ENCODE measurements around the gene NOS1AP.
A peak's percentile ranks its signal among the peaks of the same experiment; 100 is the strongest.

Gene NOS1AP

DNA sequence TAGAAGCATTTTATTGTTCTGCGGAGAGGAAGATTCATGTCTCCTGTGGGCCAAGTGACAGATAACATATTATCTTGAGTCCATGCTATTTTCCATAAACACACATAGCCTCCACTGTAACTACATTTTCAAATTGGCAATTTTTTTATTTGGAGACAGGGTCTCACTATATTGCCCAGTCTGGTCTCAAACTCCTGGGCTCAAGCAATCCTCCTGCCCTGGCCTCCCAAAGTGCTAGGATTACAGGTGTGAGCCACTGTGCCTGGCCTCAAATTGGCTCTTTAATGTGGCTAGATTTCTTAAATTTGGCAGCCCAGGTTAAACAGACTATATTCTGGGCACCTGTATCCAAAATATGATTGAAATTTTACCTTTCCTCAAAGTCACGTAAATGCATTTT is 13.8 kb downstream of the NOS1AP start:
- H3K27me3 ChIP-seq (ENCODE audit: control insufficient read depth in 1 of 2, insufficient read depth in 1 of 2, low read length in 2 of 2): peaks cover 0 to 19% of the 10 kb centered on the region in 2 experiments
- no peak overlapping the region for H3K23ac ChIP-seq (ENCODE audit: low read length in 2 of 2)
- H3K36me3 ChIP-seq (ENCODE audit: control insufficient read depth in 1 of 2, insufficient read depth in 2 of 2, low read depth in 1 of 2, low read length in 2 of 2): no peaks in the 10 kb centered on the region
- no peak overlapping the region for H3K4me2 ChIP-seq (ENCODE audit: low read length, poor library complexity, severe bottlenecking)
- no peak overlapping the region for H3K4ac ChIP-seq (ENCODE audit: low read depth in 1 of 2, low read length in 2 of 2)
- no peak overlapping the region for H3K4me3 ChIP-seq (ENCODE audit: insufficient read depth in 1 of 2, low read depth in 1 of 2, low read length in 2 of 2)
- H3K9ac ChIP-seq (ENCODE audit: low read length): no peak overlapping the region
- H3K18ac ChIP-seq (ENCODE audit: low read depth in 1 of 2, low read length in 2 of 2): no peak overlapping the region
- H2BK120ac ChIP-seq (ENCODE audit: low read depth, low read length): no peak overlapping the region
- no peak overlapping the region for H2BK12ac ChIP-seq (ENCODE audit: low read length in 2 of 2)
- H3K14ac ChIP-seq (ENCODE audit: low read length in 2 of 2): no peak overlapping the region
- H3K4me1 ChIP-seq (ENCODE audit: control insufficient read depth, insufficient read depth, low read depth, low read length): peaks cover 5% of the 10 kb centered on the region
- no peak overlapping the region for H2AFZ ChIP-seq (ENCODE audit: low read depth, low read length)
- no peak overlapping the region for H3K27ac ChIP-seq (ENCODE audit: low read length, poor library complexity, severe bottlenecking)
- 89% methylated on average over 2 of the region's 2 CpGs for WGBS
- no peaks in the 10 kb centered on the region for H3K79me1 ChIP-seq (replicated peaks; ENCODE audit: low read length, poor library complexity, severe bottlenecking)
- H2BK5ac ChIP-seq (ENCODE audit: low read depth, low read length, poor library complexity, severe bottlenecking): no peak overlapping the region
- DNase-seq: no peak
- no peak overlapping the region for H2BK15ac ChIP-seq (ENCODE audit: low read depth, poor library complexity, severe bottlenecking)
- H3K9me3 ChIP-seq (ENCODE audit: control insufficient read depth, low read length): no peaks in the 10 kb centered on the region
- H4K91ac ChIP-seq (ENCODE audit: low read length): no peak overlapping the region
- no peak overlapping the region for H4K8ac ChIP-seq (ENCODE audit: low read length)
- no peak overlapping the region for H2AK5ac ChIP-seq (ENCODE audit: low read length, severe bottlenecking)

GRCh38 chr1:162085991-162086390 is 16.5 kb downstream of the NOS1AP start:
- peaks cover 5% of the 10 kb centered on the region for H3K4me1 ChIP-seq (ENCODE audit: control insufficient read depth, insufficient read depth, low read depth, low read length)
- no peak overlapping the region for H2AK5ac ChIP-seq (ENCODE audit: low read length, severe bottlenecking)
- H3K27ac ChIP-seq (ENCODE audit: low read length, poor library complexity, severe bottlenecking): no peak overlapping the region
- no peaks in the 10 kb centered on the region for H3K79me1 ChIP-seq (replicated peaks; ENCODE audit: low read length, poor library complexity, severe bottlenecking)
- WGBS: 90% methylated on average over 1 of the region's 3 CpGs
- H3K27me3 ChIP-seq (ENCODE audit: control insufficient read depth in 1 of 2, insufficient read depth in 1 of 2, low read length in 2 of 2): peaks cover 0 to 15% of the 10 kb centered on the region in 2 experiments
- H2BK12ac ChIP-seq (ENCODE audit: low read length in 2 of 2): no peak overlapping the region
- H3K4me2 ChIP-seq (ENCODE audit: low read length, poor library complexity, severe bottlenecking): no peak overlapping the region
- H3K14ac ChIP-seq (ENCODE audit: low read length in 2 of 2): no peak overlapping the region
- no peak overlapping the region for H2BK5ac ChIP-seq (ENCODE audit: low read depth, low read length, poor library complexity, severe bottlenecking)
- no peak overlapping the region for H2BK120ac ChIP-seq (ENCODE audit: low read depth, low read length)
- no peak overlapping the region for H3K23ac ChIP-seq (ENCODE audit: low read length in 2 of 2)
- H4K8ac ChIP-seq (ENCODE audit: low read length): no peak overlapping the region
- no peak overlapping the region for H4K91ac ChIP-seq (ENCODE audit: low read length)
- no peaks in the 10 kb centered on the region for H3K36me3 ChIP-seq (ENCODE audit: control insufficient read depth in 1 of 2, insufficient read depth in 2 of 2, low read depth in 1 of 2, low read length in 2 of 2)
- no peak overlapping the region for H2BK15ac ChIP-seq (ENCODE audit: low read depth, poor library complexity, severe bottlenecking)
- no peak overlapping the region for H3K4me3 ChIP-seq (ENCODE audit: insufficient read depth in 1 of 2, low read depth in 1 of 2, low read length in 2 of 2)
- no peak overlapping the region for H2AFZ ChIP-seq (ENCODE audit: low read depth, low read length)
- DNase-seq: no peak
- H3K18ac ChIP-seq (ENCODE audit: low read depth in 1 of 2, low read length in 2 of 2): no peak overlapping the region
- H3K4ac ChIP-seq (ENCODE audit: low read depth in 1 of 2, low read length in 2 of 2): no peak overlapping the region
- H3K9ac ChIP-seq (ENCODE audit: low read length): no peak overlapping the region
- H3K9me3 ChIP-seq (ENCODE audit: control insufficient read depth, low read length): no peaks in the 10 kb centered on the region

DNA sequence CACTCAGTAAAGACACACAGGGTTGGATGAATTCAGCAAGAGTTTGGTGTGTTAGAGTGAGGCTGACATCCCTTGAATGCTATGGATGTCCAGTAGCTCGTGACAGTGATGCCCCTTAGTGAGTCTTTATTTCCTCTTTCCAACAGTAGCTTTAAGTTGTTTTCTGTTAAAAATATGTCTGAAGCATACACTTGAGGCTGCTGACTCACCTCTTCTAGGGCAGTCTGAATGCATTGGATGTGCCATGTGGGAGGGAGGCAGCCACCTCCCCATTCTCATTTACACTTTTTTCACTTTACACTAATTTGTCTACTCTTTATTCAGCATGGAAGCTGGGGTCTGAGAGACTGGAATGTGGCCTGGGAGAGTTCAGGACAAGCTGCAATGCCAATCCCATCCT is 17.6 kb downstream of the NOS1AP start:
- WGBS: no CpG with 5 or more reads among the region's 1 CpG
- H3K79me1 ChIP-seq (replicated peaks; ENCODE audit: low read length, poor library complexity, severe bottlenecking): no peaks in the 10 kb centered on the region
- no peaks in the 10 kb centered on the region for H3K4me1 ChIP-seq (ENCODE audit: control insufficient read depth, insufficient read depth, low read depth, low read length)
- H3K27ac ChIP-seq (ENCODE audit: low read length, poor library complexity, severe bottlenecking): no peak overlapping the region
- H3K9ac ChIP-seq (ENCODE audit: low read length): no peak overlapping the region
- H2BK120ac ChIP-seq (ENCODE audit: low read depth, low read length): no peak overlapping the region
- no peak overlapping the region for H3K23ac ChIP-seq (ENCODE audit: low read length in 2 of 2)
- no peak overlapping the region for H3K14ac ChIP-seq (ENCODE audit: low read length in 2 of 2)
- peak; percentile 49 for DNase-seq
- peak overlapping the region in 1 of 2 experiments; percentile 25 for H2BK12ac ChIP-seq (ENCODE audit: low read length in 2 of 2)
- H3K27me3 ChIP-seq (ENCODE audit: control insufficient read depth in 1 of 2, insufficient read depth in 1 of 2, low read length in 2 of 2): peaks cover 0 to 19% of the 10 kb centered on the region in 2 experiments
- no peak overlapping the region for H2AFZ ChIP-seq (ENCODE audit: low read depth, low read length)
- H3K4ac ChIP-seq (ENCODE audit: low read depth in 1 of 2, low read length in 2 of 2): no peak overlapping the region
- H3K36me3 ChIP-seq (ENCODE audit: control insufficient read depth in 1 of 2, insufficient read depth in 2 of 2, low read depth in 1 of 2, low read length in 2 of 2): no peaks in the 10 kb centered on the region
- H3K4me3 ChIP-seq (ENCODE audit: insufficient read depth in 1 of 2, low read depth in 1 of 2, low read length in 2 of 2): no peak overlapping the region
- H4K91ac ChIP-seq (ENCODE audit: low read length): no peak overlapping the region
- no peak overlapping the region for H4K8ac ChIP-seq (ENCODE audit: low read length)
- no peak overlapping the region for H2AK5ac ChIP-seq (ENCODE audit: low read length, severe bottlenecking)
- H2BK5ac ChIP-seq (ENCODE audit: low read depth, low read length, poor library complexity, severe bottlenecking): no peak overlapping the region
- no peaks in the 10 kb centered on the region for H3K9me3 ChIP-seq (ENCODE audit: control insufficient read depth, low read length)
- no peak overlapping the region for H3K4me2 ChIP-seq (ENCODE audit: low read length, poor library complexity, severe bottlenecking)
- no peak overlapping the region for H3K18ac ChIP-seq (ENCODE audit: low read depth in 1 of 2, low read length in 2 of 2)
- H2BK15ac ChIP-seq (ENCODE audit: low read depth, poor library complexity, severe bottlenecking): no peak overlapping the region

DNA sequence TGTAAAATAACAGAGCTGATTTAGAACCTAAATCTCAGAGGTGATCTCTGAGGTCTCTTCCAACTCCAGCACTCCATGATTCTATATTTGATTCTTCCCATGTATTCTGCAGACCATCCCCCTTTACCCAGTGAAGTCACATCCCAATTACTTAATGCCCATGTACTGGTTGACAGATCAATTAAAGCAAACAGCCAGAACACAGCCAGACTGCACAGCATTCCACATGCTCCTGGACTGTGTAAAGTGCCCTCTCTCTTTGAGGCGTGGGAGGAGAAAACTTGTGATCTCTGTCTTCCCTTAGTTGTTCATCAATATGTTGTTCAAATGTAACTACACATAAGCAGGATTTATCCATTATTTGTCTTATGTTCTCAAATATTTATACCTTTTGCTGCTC is 18.1 kb downstream of the NOS1AP start:
- Histone ChIP-seq H2AK5ac (ENCODE audit: low read length, severe bottlenecking) (no peak overlapping the region), H3K14ac (ENCODE audit: low read length in 2 of 2) (no peak overlapping the region), H3K27ac (ENCODE audit: low read length, poor library complexity, severe bottlenecking) (no peak overlapping the region), H3K4me2 (ENCODE audit: low read length, poor library complexity, severe bottlenecking) (no peak overlapping the region), H3K4me1 (ENCODE audit: control insufficient read depth, insufficient read depth, low read depth, low read length) (no peaks in the 10 kb centered on the region), H3K4ac (ENCODE audit: low read depth in 1 of 2, low read length in 2 of 2) (no peak overlapping the region), H3K9ac (ENCODE audit: low read length) (no peak overlapping the region), H4K91ac (ENCODE audit: low read length) (no peak overlapping the region), H2BK5ac (ENCODE audit: low read depth, low read length, poor library complexity, severe bottlenecking) (no peak overlapping the region), H3K18ac (ENCODE audit: low read depth in 1 of 2, low read length in 2 of 2) (peak overlapping the region in 1 of 2 experiments; percentile 56), H4K8ac (ENCODE audit: low read length) (no peak overlapping the region), H2BK120ac (ENCODE audit: low read depth, low read length) (no peak overlapping the region), H3K79me1 (replicated peaks; ENCODE audit: low read length, poor library complexity, severe bottlenecking) (no peaks in the 10 kb centered on the region), H3K27me3 (ENCODE audit: control insufficient read depth in 1 of 2, insufficient read depth in 1 of 2, low read length in 2 of 2) (peaks cover 0 to 21% of the 10 kb centered on the region in 2 experiments), H3K9me3 (ENCODE audit: control insufficient read depth, low read length) (no peaks in the 10 kb centered on the region), H3K36me3 (ENCODE audit: control insufficient read depth in 1 of 2, insufficient read depth in 2 of 2, low read depth in 1 of 2, low read length in 2 of 2) (no peaks in the 10 kb centered on the region), H2AFZ (ENCODE audit: low read depth, low read length) (no peak overlapping the region), H2BK15ac (ENCODE audit: low read depth, poor library complexity, severe bottlenecking) (no peak overlapping the region), H3K4me3 (ENCODE audit: insufficient read depth in 1 of 2, low read depth in 1 of 2, low read length in 2 of 2) (no peak overlapping the region), H2BK12ac (ENCODE audit: low read length in 2 of 2) (peak overlapping the region in 1 of 2 experiments; percentile 66), H3K23ac (ENCODE audit: low read length in 2 of 2) (no peak overlapping the region)
- DNase-seq: no peak
- no CpG with 5 or more reads among the region's 1 CpG for WGBS
